ACC112 (cell line): ENCODE measurements around the gene PARD6G.

Source experiments
- H2AFZ ChIP-seq: fragments of 200-600 bp; sonication (generic); one replicate; pipeline ENCODE4 v1.6.0; 2017; ENCODE audit warnings: antibody characterized with exemption, low read length; ENCODE audit not compliant: unreplicated experiment
- H3K27ac ChIP-seq: fragments of 200-600 bp; sonication (generic); 2 replicates; pipeline ENCODE4 v1.5.1; 2014; ENCODE audit warnings: low read depth, mild to moderate bottlenecking, antibody characterized with exemption, low read length, moderate library complexity
- H3K27me3 ChIP-seq: fragments of 200-600 bp; sonication (generic); 2 replicates; pipeline ENCODE4 v1.6.1; 2014; ENCODE audit warnings: mild to moderate bottlenecking, antibody characterized with exemption, low read length, moderate library complexity, mixed read lengths; ENCODE audit not compliant: insufficient read depth
- H3K36me3 ChIP-seq: fragments of 200-600 bp; sonication (generic); 2 replicates; pipeline ENCODE4 v1.6.1; 2016; ENCODE audit warnings: mild to moderate bottlenecking, antibody characterized with exemption, low read length, moderate library complexity, mixed read lengths; ENCODE audit not compliant: insufficient read depth
- H3K4me1 ChIP-seq: fragments of 200-600 bp; sonication (generic); one replicate; pipeline ENCODE4 v1.6.1; 2016; ENCODE audit warnings: low read length, mixed read lengths; ENCODE audit not compliant: insufficient read depth, unreplicated experiment, control insufficient read depth
- H3K4me3 ChIP-seq: fragments of 200-600 bp; sonication (generic); 2 replicates; pipeline ENCODE4 v1.5.1; 2014; ENCODE audit warnings: mild to moderate bottlenecking, low read depth, low read length
- H3K79me2 ChIP-seq: fragments of 200-600 bp; sonication (generic); one replicate; pipeline ENCODE4 v1.6.0; 2016; ENCODE audit warnings: low read length; ENCODE audit not compliant: control insufficient read depth, unreplicated experiment, insufficient read depth

PARD6G gene

DNA sequence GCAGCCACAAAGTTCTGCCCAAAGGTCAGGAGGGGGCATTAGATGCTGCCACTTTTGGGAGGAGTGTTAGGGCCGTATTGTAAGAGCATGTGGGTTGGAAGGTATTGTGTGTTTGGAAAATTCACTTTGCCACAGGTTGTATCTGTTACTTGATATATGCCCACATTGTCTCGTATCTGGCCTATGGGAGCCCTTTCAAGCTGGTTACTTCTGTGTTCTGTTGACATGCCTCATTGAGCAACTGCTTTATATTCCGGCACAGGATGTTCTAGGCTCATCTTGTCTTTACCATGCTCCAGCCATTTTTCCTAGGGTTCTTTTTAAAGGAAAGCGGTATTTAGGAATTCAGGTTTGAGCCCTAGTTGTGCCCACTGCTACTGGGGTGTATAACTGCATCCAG, 132.3 kb downstream of the PARD6G start:
- Histone ChIP-seq H3K27ac (no peak overlapping the region), H3K36me3 (peaks cover 5% of the 10 kb centered on the region; the same call in 1 of the 2 replicates), H3K4me3 (no peak overlapping the region), H3K79me2 (peaks cover 75% of the 10 kb centered on the region), H2AFZ (no peak overlapping the region), H3K27me3 (no peaks in the 10 kb centered on the region), H3K4me1 (peaks cover 10% of the 10 kb centered on the region)

DNA sequence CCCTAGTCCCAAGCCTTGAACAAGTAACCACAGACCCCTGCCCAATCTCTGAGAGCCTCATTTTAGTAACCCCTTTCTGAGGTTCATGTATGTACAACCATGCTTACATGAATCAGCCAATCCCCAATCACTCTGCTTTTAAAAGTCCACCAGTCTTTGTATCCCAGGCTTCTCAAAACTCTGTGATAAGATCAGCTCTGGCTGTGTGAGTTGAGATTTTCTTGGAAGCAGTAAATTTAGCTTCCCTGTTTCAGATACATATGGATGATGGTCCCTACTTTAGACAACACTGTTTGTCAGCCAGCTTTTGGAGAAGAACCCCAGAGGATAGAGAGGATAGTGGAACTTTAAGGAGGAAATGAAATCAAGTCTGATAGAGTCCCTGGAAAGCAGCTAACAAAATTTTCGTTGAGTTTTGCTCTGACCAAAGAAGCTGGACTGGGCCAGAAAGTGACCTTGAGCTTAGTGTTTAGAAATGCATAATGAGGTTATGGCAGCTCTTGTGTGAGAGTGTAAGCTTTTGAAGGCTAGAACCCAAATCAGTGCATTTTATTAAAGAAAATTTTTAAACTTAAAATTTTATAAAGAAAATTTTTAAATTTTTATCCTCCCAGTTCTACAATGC, 134.6 kb downstream of the PARD6G start:
- peaks cover 75% of the 10 kb centered on the region for H3K79me2 ChIP-seq
- no peak overlapping the region for H2AFZ ChIP-seq
- H3K27ac ChIP-seq, result no peak overlapping the region
- H3K4me1 ChIP-seq, result peaks cover 10% of the 10 kb centered on the region
- no peak overlapping the region for H3K4me3 ChIP-seq
- no peaks in the 10 kb centered on the region for H3K27me3 ChIP-seq
- H3K36me3 ChIP-seq, result peaks cover 4% of the 10 kb centered on the region; the same call in 1 of the 2 replicates

DNA sequence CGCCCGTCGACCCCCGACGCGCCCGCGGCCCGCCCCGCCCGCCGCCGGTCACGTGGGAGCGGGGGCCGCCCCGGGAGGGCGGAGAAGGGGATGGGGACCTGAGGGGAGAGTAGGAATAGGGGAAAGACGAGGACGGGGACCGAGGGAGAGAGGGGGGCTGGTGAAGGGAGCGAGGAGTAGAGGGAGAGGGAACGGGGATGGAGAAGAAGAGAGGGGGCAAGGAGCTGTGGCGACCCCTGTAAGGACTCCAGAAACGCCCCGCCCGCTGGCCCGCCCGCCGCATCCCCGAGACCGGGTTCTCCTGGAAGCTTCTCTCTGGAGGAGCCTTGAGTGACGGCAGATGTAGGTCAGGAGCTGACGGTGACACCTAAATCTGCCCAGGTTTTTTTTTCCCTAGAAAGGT, 137.6 kb downstream of the PARD6G start:
- Histone ChIP-seq H3K36me3 (no peaks in the 10 kb centered on the region), H3K4me3 (peak overlapping the region; percentile 84), H2AFZ (peak overlapping the region; percentile 85), H3K4me1 (peaks cover 10% of the 10 kb centered on the region), H3K27ac (peak overlapping the region; percentile 90; the same call in 1 of the 2 replicates), H3K27me3 (no peaks in the 10 kb centered on the region), H3K79me2 (peaks cover 46% of the 10 kb centered on the region)

DNA sequence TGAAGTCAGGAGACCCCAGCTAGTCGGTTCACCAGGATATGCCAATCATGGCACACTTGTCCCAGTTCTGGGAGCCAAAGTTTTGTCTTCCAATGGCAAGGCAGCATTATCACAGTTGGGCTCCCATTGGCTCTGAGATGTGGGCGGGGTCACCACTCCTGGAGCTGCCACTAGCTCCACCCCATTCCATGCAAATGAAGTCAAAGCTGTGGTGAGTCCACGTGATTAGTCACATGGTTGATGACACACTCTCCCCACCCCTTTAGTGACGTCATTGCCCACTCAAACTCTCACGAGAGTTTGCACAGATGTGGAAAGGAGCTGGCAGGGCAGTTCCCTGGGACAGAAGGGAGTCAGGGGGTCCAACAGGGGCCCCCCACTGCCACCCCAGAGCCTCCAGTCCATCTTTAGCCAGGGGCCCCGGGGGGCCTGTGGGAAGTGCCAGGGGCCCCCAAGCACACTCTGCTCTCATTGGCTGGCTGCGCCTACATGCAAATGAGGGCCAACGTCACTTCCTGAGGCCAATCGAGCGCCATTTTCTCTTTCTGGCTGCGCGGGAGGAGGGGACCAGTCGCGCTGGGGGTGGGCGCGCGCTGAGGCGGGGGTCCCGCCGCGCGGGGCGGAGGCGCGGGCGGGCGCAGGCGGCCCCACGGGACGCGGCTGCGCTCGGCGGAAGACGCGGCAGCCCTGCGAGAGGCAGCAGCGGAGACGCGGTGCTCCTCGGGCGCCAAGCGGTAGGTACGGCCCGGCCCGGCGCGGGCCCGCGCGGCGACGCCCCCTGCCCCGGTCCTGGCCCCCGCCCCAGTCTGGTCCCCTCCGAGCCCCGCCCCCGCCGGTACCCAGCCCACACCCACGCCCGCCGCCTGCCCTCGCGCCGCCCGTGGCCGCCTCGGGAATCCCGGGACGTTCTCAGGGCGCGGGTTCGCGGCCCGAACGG, 138.3 kb downstream of the PARD6G start, which contains the start of gene ADNP2:
Gene ADNP2 (plus strand): TSS at position 524 of the 937 bp plus-strand sequence. CDS start 8,281 bp downstream, outside the sequence.
- H3K36me3 ChIP-seq, result no peaks in the 10 kb centered on the region
- H3K4me3 ChIP-seq, result peak within 1 kb of the TSS; percentile 84
- H3K79me2 ChIP-seq, result peaks cover 39% of the 10 kb centered on the region
- peak within 1 kb of the TSS; percentile 90 for H3K27ac ChIP-seq
- peaks cover 10% of the 10 kb centered on the region for H3K4me1 ChIP-seq
- H2AFZ ChIP-seq, result peak within 1 kb of the TSS; percentile 86
- no peaks in the 10 kb centered on the region for H3K27me3 ChIP-seq

DNA sequence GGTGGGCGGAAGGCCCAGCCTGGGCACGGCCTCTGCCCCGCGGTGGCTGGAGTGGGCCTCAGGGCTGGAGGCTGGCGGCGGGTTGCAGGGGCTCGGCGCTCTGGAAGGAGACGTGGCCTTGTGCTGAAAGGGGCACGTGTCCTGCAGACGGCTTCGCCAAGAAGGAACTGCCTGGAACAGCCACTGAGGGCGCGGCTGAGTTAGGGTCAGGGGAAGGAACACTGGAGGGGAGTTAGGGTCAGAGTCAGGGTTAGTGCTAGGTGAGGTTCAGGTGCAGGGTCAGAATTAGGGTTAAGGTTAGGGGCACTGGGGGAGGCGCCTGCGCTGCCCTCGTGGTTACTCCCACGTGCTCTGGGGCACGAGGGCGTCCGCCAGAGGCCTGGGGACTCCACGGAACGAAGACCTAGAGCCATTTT, 139.2 kb downstream of the PARD6G start:
- Histone ChIP-seq H3K36me3 (no peaks in the 10 kb centered on the region), H3K27me3 (no peaks in the 10 kb centered on the region), H3K27ac (no peak overlapping the region), H3K79me2 (peaks cover 30% of the 10 kb centered on the region), H3K4me1 (peaks cover 14% of the 10 kb centered on the region), H3K4me3 (no peak overlapping the region), H2AFZ (no peak overlapping the region)

DNA sequence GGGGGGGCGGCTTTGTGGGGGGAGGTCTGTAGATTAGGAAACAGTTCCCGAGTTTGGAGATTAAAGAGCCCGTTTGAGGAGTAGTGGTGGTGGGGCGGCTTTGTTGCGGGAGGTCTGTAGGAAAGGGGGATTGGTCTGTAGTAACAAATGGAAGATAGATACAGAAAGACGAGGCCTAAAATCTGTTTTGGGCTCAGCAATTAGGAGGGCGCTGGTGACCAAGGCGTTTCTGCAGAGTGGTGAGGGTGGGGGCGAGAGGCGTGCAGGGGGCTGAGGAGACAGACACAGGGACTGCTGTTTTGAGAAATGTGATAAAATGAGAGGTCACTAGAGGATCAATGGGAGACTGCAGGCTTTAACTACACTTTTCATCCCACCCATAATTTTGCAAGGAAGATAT, 139.9 kb downstream of the PARD6G start:
- Histone ChIP-seq H3K4me3 (no peak overlapping the region), H3K36me3 (no peaks in the 10 kb centered on the region), H2AFZ (no peak overlapping the region), H3K27me3 (no peaks in the 10 kb centered on the region), H3K27ac (no peak overlapping the region), H3K4me1 (peaks cover 16% of the 10 kb centered on the region), H3K79me2 (peaks cover 24% of the 10 kb centered on the region)
